K562 (cell line): ENCODE results near the gene DCUN1D1. TPM values are rescaled to one million over a fixed set of nuclear protein-coding genes. Genes with fewer than 3 reads are reported as not detected.

ENCODE experiments used
- ATAC-seq: fragments of 200-7000 bp; cut with Tn5 transposase; 3 replicates; pipeline ENCODE4 v1.9.1; 2020; ENCODE audit warnings: moderate library complexity
- BruUV-seq: library from RNA; stranded (reverse); fragments of 400-500 nt; replicated peaks from 2 replicates; lab custom pipeline; 2021; lab: Mats Ljungman, UMichigan
- CTCF ChIA-PET: fragments of 300-600 bp; formaldehyde crosslinking; extraction: SDS; loops from one replicate; lab custom pipeline; 2021; ENCODE audit warnings: low intra/inter-chr PET ratio; lab: Yijun Ruan, JAX
- POLR2A ChIA-PET: fragments of 300-600, 350-650 bp; sonication (Branson Sonifier 250); formaldehyde crosslinking; extraction: SDS; loops from one replicate; lab custom pipeline; 2021; ENCODE audit warnings: antibody characterized with exemption, inconsistent platforms; lab: Yijun Ruan, JAX
- DNase-seq, 4 experiments: peaks; one replicate each; pipeline versions ENCODE4 v3.0.0 to v3.0.0-alpha.2; 2011 to 2018; ENCODE audit warnings: low spot score in 3 of 4, mixed read lengths in 3 of 4; ENCODE audit errors: extremely low read depth in 1 of 4
- FAIRE-seq: peaks from 2 replicates; lab custom pipeline; 2011; peaks lifted over from hg19 to GRCh38; lab: Jason Lieb, UNC
- H2AFZ ChIP-seq: 2 replicates; pipeline ENCODE4 v1.6.0; 2011; ENCODE audit warnings: low read depth, low read length, control low read depth, inconsistent platforms
- H3K27ac ChIP-seq: fragments of 200-600 bp; 3 replicates; pipeline ENCODE4 v1.8.0; 2011; ENCODE audit warnings: low read depth, mild to moderate bottlenecking, control low read depth, inconsistent platforms, low read length, moderate library complexity, mixed read lengths; ENCODE audit errors: extremely low read depth
- H3K27me3 ChIP-seq, 2 experiments: fragments of 300-600 bp in 1 of 2; 2 replicates in 1 of 2; 3 replicates in 1 of 2; pipeline versions ENCODE4 v1.6.0 to v1.8.0; 2011; ENCODE audit warnings: inconsistent platforms in 2 of 2, low read length in 2 of 2, mild to moderate bottlenecking in 1 of 2, mixed read lengths in 1 of 2, moderate library complexity in 1 of 2; ENCODE audit not compliant: control insufficient read depth in 2 of 2, insufficient read depth in 2 of 2
- H3K36me3 ChIP-seq: fragments of 300-600 bp; 3 replicates; pipeline ENCODE4 v1.8.0; 2011; ENCODE audit warnings: mild to moderate bottlenecking, low read length, inconsistent platforms; ENCODE audit not compliant: control insufficient read depth, insufficient read depth
- H3K4me1 ChIP-seq, 2 experiments: fragments of 200-600 bp in 1 of 2; replicated peaks in 1 of 2; 2 replicates in 1 of 2; 3 replicates in 1 of 2; pipeline versions ENCODE4 v1.5.1 to v1.8.0; 2011; ENCODE audit warnings: inconsistent platforms in 2 of 2, low read length in 2 of 2, mild to moderate bottlenecking in 1 of 2, mixed read lengths in 1 of 2, moderate library complexity in 1 of 2; ENCODE audit not compliant: control insufficient read depth in 2 of 2, insufficient read depth in 2 of 2
- H3K4me2 ChIP-seq: 2 replicates; pipeline ENCODE4 v1.6.1; 2011; ENCODE audit warnings: low read length, control low read depth, inconsistent platforms, mixed read lengths; ENCODE audit not compliant: insufficient read depth
- H3K4me3 ChIP-seq: fragments of 200-600 bp; sonication (generic), shearing (Covaris generic); 2 replicates; pipeline ENCODE4 v1.5.1; 2016; ENCODE audit warnings: control low read depth, inconsistent platforms
- H3K79me2 ChIP-seq: fragments of 200-600 bp; 3 replicates; pipeline ENCODE4 v1.8.0; 2011; ENCODE audit warnings: low read length, inconsistent platforms; ENCODE audit not compliant: control insufficient read depth, insufficient read depth
- H3K9ac ChIP-seq, 2 experiments: 2 replicates each; pipeline versions ENCODE4 v1.6.0 to v1.6.1; 2011; ENCODE audit warnings: low read depth in 2 of 2, low read length in 2 of 2, control low read depth in 1 of 2, inconsistent platforms in 1 of 2, mild to moderate bottlenecking in 1 of 2, mixed read lengths in 1 of 2; ENCODE audit not compliant: insufficient read depth in 1 of 2
- H3K9me1 ChIP-seq: one replicate; pipeline ENCODE4 v1.6.0; 2011; ENCODE audit warnings: inconsistent platforms, mild to moderate bottlenecking, low read length, moderate library complexity; ENCODE audit not compliant: control insufficient read depth, insufficient read depth
- H3K9me3 ChIP-seq: replicated peaks from 2 replicates; pipeline ENCODE4 v1.5.1; 2011; ENCODE audit warnings: low read depth, low read length, inconsistent platforms; ENCODE audit not compliant: control insufficient read depth, insufficient read depth
- H4K20me1 ChIP-seq: replicated peaks from 2 replicates; pipeline ENCODE4 v1.6.1; 2011; ENCODE audit warnings: low read length, inconsistent platforms, mixed read lengths; ENCODE audit not compliant: control insufficient read depth, insufficient read depth
- CHAMP1 ChIP-seq: fragments of 450-650 bp; IDR thresholded peaks from 2 replicates; pipeline ENCODE4 v1.6.1; 2016; ENCODE audit warnings: mild to moderate bottlenecking
- HDAC6 ChIP-seq: IDR thresholded peaks from 2 replicates; pipeline ENCODE4 v1.6.1; 2012; ENCODE audit warnings: low read depth, mild to moderate bottlenecking, control low read depth, inconsistent platforms, low read length, moderate library complexity
- HEY1 ChIP-seq: fragments of 250-450 bp; sonication (Bioruptor Pico); IDR thresholded peaks from 2 replicates; pipeline ENCODE4 v1.5.0; 2020; ENCODE audit warnings: mild to moderate bottlenecking, moderate library complexity, borderline replicate concordance
- HMBOX1 ChIP-seq: sonication (generic); IDR thresholded peaks from 2 replicates; pipeline ENCODE4 v1.6.1; 2016
- JUND ChIP-seq, 2 experiments: IDR thresholded peaks; 2 replicates in 1 of 2; 3 replicates in 1 of 2; pipeline ENCODE4 v1.6.1; 2011; ENCODE audit warnings: borderline replicate concordance in 2 of 2, low read depth in 2 of 2, low read length in 2 of 2, improper control_type of control experiment in 1 of 2, missing biosample characterization in 1 of 2, missing genetic modification characterization in 1 of 2, missing genetic modification reagents in 1 of 2
- TAF7 ChIP-seq: fragments of 450-650 bp; IDR thresholded peaks from 2 replicates; pipeline ENCODE4 v1.6.1; 2016; ENCODE audit warnings: missing genetic modification characterization, missing compliant biosample characterization
- TCFL5 ChIP-seq: fragments of 250-450 bp; sonication (Bioruptor Pico); conservative IDR thresholded peaks from 2 replicates; pipeline ENCODE4 v1.6.1; 2021; ENCODE audit warnings: mild to moderate bottlenecking, moderate library complexity, matching md5 sums
- ZBTB5 ChIP-seq: fragments of 450-650 bp; IDR thresholded peaks from 2 replicates; pipeline ENCODE4 v1.6.1; 2017; ENCODE audit warnings: antibody characterized with exemption
- ZC3H4 ChIP-seq: sonication (generic); formaldehyde crosslinking; IDR thresholded peaks from 2 replicates; pipeline ENCODE4 v1.9.0; 2021; ENCODE audit warnings: missing genetic modification reagents, borderline replicate concordance
- ZFP30 ChIP-seq: fragments of 250-450 bp; sonication (Bioruptor Pico); IDR thresholded peaks from 2 replicates; pipeline ENCODE4 v1.8.0; 2022; ENCODE audit warnings: moderate library complexity, mild to moderate bottlenecking, inconsistent platforms, borderline replicate concordance
- ZNF263 ChIP-seq: sonication (generic); formaldehyde crosslinking; IDR thresholded peaks from 2 replicates; pipeline ENCODE4 v1.8.0; 2022; ENCODE audit warnings: mild to moderate bottlenecking, missing genetic modification reagents, borderline replicate concordance
- ZNF589 ChIP-seq: fragments of 200-800 bp; sonication (Bioruptor generic); IDR thresholded peaks from 2 replicates; pipeline ENCODE4 v1.6.1; 2016; ENCODE audit warnings: low read depth, missing genetic modification characterization, missing compliant biosample characterization
- ZNF644 ChIP-seq: fragments of 200-800 bp; sonication (Bioruptor generic); IDR thresholded peaks from 2 replicates; pipeline ENCODE4 v1.6.1; 2016; ENCODE audit warnings: low read depth, missing genetic modification characterization, missing compliant biosample characterization
- ZNF740 ChIP-seq, 3 experiments: fragments of 200-800 bp in 1 of 3; sonication (Bioruptor generic) in 1 of 3; sonication (generic) in 1 of 3; formaldehyde crosslinking in 1 of 3; IDR thresholded peaks; 2 replicates each; pipeline versions ENCODE4 v1.6.1 to v1.8.0; 2016 to 2022; ENCODE audit warnings: mild to moderate bottlenecking in 2 of 3, missing compliant biosample characterization in 2 of 3, missing genetic modification characterization in 2 of 3, missing genetic modification reagents in 1 of 3
- ZNF77 ChIP-seq: fragments of 250-450 bp; sonication (Bioruptor Pico); IDR thresholded peaks from 2 replicates; pipeline ENCODE4 v1.5.0; 2020
- WGBS: fragments of 100-300 bp; shearing (Covaris generic); methylation state at CpG from one replicate; pipeline ENCODE4 v1.1.6; 2016; ENCODE audit warnings: low coverage, mixed read lengths; ENCODE audit not compliant: insufficient coverage; ENCODE audit errors: missing lambda C conversion rate; 5-methylcytosine and 5-hydroxymethylcytosine counted together
- in situ Hi-C: fragments of 300-500 bp; cut with MboI; formaldehyde crosslinking; loops from 4 replicates; pipeline ENCODE4 v1.15.0; 2018; ENCODE audit warnings: inconsistent platforms, mixed read lengths
- intact Hi-C: fragments of 100-400 bp; cut with micrococcal nuclease; formaldehyde crosslinking; loops from 2 replicates; pipeline ENCODE4 v1.14.2; 2022
- polyA plus RNA-seq, 8 experiments: library from polyadenylated mRNA; depleted of rRNA in 4 of 8; stranded (reverse) in 5 of 8; unstranded in 3 of 8; fragments of >200 nt; fragmentation: Nextera tagmentation in 2 of 8; fragmentation: Illumina TruSeq in 1 of 8; extraction: Ambion mirVana in 2 of 8; extraction: Trizol in 1 of 8; gene quantifications; 2 replicates each; pipeline versions ENCODE4 v1.2.1 to v1.2.3, GENCODE V29; 2011 to 2014; ENCODE audit warnings: inconsistent platforms in 1 of 8, missing spikeins in 1 of 8
- total RNA-seq, 7 experiments: library from RNA; depleted of rRNA in 6 of 7; stranded (reverse); fragments of >200 nt in 6 of 7; fragmentation: Illumina TruSeq in 2 of 7; extraction: Trizol in 2 of 7; gene quantifications; 2 replicates each; pipeline versions ENCODE4 v1.2.1 to v1.2.3, GENCODE V29; 2011 to 2021; ENCODE audit warnings: low replicate concordance in 1 of 7

DCUN1D1 gene
- total and polyA plus RNA-seq, 9 of the 15 experiments (the other 6 are each of a cell fraction or from before 2014, with no cell fraction given), result 11.4 to 46.8 (median 28.2) TPM

GRCh38 chr3:182957226-182957625, 23.1 kb downstream of the DCUN1D1 start:
- no peak overlapping the region for H2AFZ ChIP-seq
- H4K20me1 ChIP-seq, result no peaks in the 10 kb centered on the region
- BruUV-seq, result no TSS peak
- peaks cover 16% of the 10 kb centered on the region for H3K79me2 ChIP-seq
- H3K9me1 ChIP-seq, result no peaks in the 10 kb centered on the region
- no peaks in the 10 kb centered on the region for H3K27me3 ChIP-seq
- no peaks in the 10 kb centered on the region for H3K9me3 ChIP-seq
- no peak for DNase-seq
- ChIA-PET POLR2A (interaction anchor here (0.7 kb wide), 1 partner anchor 478 kb away, joined by 3 read pairs; no protein-coding TSS in a partner anchor), CTCF (no interaction called here)
- peaks cover 69% of the 10 kb centered on the region for H3K36me3 ChIP-seq
- no peak overlapping the region for H3K4me3 ChIP-seq
- no peak overlapping the region for H3K4me2 ChIP-seq
- 0 out of 4 replicates have a peak overlapping the region, but pooled peaks of 1 of the 2 experiments have one; percentile 21 for H3K9ac ChIP-seq
- in situ Hi-C loops (no loop called here), intact Hi-C loops (no loop called here)
- 78% methylated on average over 5 of the region's 5 CpGs for WGBS
- peaks cover 3 to 7% of the 10 kb centered on the region in 2 experiments; a peak in 3 of 5 replicates for H3K4me1 ChIP-seq
- no peak overlapping the region for H3K27ac ChIP-seq
- FAIRE-seq, result no peak
- no peak for ATAC-seq
- TF ChIP-seq JUND (IDR thresholded peaks at IDR 0.05; ENCODE audit: borderline replicate concordance, low read depth, low read length) (no peak), JUND (tag; IDR thresholded peaks at IDR 0.05; ENCODE audit: borderline replicate concordance, low read depth, low read length) (no peak), ZNF589 (CRISPR knock-in tag) (no peak), CHAMP1 (no peak), ZNF740 (CRISPR knock-in tag; IDR thresholded peaks at IDR 0.05) (no peak), ZNF740 (tag; IDR thresholded peaks at IDR 0.05) (no peak), ZBTB5 (no peak), TAF7 (tag) (no peak), HDAC6 (no peak), ZC3H4 (CRISPR knock-in tag) (no peak), TCFL5 (no peak), HMBOX1 (no peak), HEY1 (CRISPR knock-in tag) (no peak), ZNF77 (CRISPR knock-in tag) (no peak), ZFP30 (no peak), ZNF263 (CRISPR knock-in tag) (no peak), ZNF644 (tag) (no peak)
